Sigmoid colon (tissue), 4 donors: Measurements from ENCODE around the gene PCID2.

ENCODE experiments used
- CTCF ChIP-seq, 4 experiments: fragments of 450-650 bp in 3 of 4; fragments of 200-600 bp in 1 of 4; IDR thresholded peaks; one replicate each; pipeline ENCODE4 v1.5.1; 2016 to 2019; ENCODE audit warnings: antibody characterized with exemption in 4 of 4, mild to moderate bottlenecking in 3 of 4, moderate library complexity in 2 of 4
- EP300 ChIP-seq, 4 donors: sonication (generic); formaldehyde crosslinking; IDR thresholded peaks; one replicate each; pipeline ENCODE4 v1.6.1; 2017; ENCODE audit warnings: antibody characterized with exemption in 4 of 4
- POLR2A ChIP-seq, 2 donors: fragments of 450-650 bp; IDR thresholded peaks; one replicate each; pipeline ENCODE4 v1.6.1; 2016; ENCODE audit warnings: antibody characterized with exemption in 2 of 2, mild to moderate bottlenecking in 2 of 2, moderate library complexity in 2 of 2
- POLR2AphosphoS5 ChIP-seq, 4 donors: sonication (generic); formaldehyde crosslinking; IDR thresholded peaks; one replicate each; pipeline ENCODE4 v1.6.1; 2017; ENCODE audit warnings: antibody characterized with exemption in 4 of 4

- TF ChIP-seq POLR2AphosphoS5 (IDR thresholded peaks at IDR 0.05) (no peak), CTCF (IDR thresholded peaks at IDR 0.05) (no peak), EP300 (IDR thresholded peaks at IDR 0.05) (no peak), POLR2A (IDR thresholded peaks at IDR 0.05) (no peak)
Observed at GRCh38 chr13:113147206-113147605, 61.3 kb downstream of the PCID2 start.
